ENCODE results near the gene NUDT4. TPM values are rescaled to one million over a fixed set of nuclear protein-coding genes. Genes with fewer than 3 reads are reported as not detected.
A peak's percentile ranks its signal among the peaks of the same experiment; 100 is the strongest.
"Not testable (repeated sequence)": the region's sequence is repeated elsewhere in the genome, so short reads cannot be mapped to it uniquely, and the experiment has no call there.

The NUDT4 gene
- total RNA-seq, 2 donors from 2014 or later: 30.3 to 32.8 TPM

DNA sequence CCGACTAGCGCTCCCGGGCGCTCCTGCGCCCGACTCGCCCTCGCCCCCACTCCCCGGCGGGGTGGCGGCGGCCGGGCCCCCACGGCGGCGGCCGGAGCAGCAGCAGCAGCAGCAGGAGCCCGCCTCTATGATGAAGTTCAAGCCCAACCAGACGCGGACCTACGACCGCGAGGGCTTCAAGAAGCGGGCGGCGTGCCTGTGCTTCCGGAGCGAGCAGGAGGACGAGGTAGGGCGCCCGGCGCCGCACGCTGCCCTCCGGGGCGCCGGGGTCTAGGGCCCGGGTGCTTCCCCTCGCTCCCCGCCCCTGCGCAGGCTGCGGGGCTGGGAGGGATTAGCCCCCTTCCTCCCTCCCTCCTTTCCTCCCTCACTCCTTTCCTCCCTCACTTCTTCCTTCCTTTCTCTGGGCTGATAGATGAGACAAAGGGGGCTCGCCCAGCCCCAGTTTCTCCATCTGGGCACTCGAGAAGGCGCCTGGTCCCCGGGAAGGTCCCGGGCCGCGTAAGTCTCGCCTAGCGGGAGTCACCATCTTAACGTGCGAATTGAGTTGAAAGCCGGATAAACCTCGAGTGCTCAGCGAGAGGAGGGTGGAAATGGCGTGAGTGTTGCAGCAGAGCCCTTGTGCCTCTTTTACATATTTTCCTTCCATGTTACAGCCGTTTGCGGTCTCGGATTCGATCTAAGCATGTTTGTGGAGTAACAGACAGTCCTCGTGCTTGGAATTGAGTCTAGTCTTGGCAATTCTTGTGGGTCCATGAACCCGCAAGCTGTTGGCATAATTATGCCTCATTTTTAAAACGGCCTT, 672 bp downstream of the NUDT4 start:
- DNase-seq (ENCODE audit: low spot score): peak; percentile 71
- Mint-ChIP-seq H3K27ac (peak overlapping the region; percentile 97 to 98), H3K4me1 (ENCODE audit: low read depth in 2 of 2) (peaks cover 36 to 45% of the 10 kb centered on the region in 2 donors), H3K4me3 (peak overlapping the region; percentile 98)
- H3K9me3 Mint-ChIP-seq, H3K36me3 Mint-ChIP-seq, H3K27me3 Mint-ChIP-seq: not testable (repeated sequence)
- peak; percentile 72 to 74 for ATAC-seq

DNA sequence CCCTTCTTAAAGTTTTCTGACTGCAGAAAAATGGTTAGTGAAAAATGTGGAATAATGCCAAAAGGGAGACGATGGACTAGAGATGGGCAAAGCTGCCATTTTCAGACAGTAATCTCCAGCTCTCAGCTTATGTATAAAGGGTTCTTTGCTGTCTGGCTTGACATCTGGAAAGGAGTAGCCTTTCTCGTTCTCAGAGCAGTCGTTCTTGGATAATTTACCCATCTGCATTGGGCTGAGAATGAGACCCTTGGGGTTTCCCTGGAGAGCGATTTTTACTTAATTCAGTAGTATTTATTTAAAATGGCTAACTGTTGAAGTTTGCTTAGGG, 1.2 kb downstream of the NUDT4 start:
- peaks cover 0 to 6% of the 10 kb centered on the region in 2 donors for H3K27me3 Mint-ChIP-seq
- H3K4me1 Mint-ChIP-seq (ENCODE audit: low read depth in 2 of 2): peaks cover 36 to 45% of the 10 kb centered on the region in 2 donors

DNA sequence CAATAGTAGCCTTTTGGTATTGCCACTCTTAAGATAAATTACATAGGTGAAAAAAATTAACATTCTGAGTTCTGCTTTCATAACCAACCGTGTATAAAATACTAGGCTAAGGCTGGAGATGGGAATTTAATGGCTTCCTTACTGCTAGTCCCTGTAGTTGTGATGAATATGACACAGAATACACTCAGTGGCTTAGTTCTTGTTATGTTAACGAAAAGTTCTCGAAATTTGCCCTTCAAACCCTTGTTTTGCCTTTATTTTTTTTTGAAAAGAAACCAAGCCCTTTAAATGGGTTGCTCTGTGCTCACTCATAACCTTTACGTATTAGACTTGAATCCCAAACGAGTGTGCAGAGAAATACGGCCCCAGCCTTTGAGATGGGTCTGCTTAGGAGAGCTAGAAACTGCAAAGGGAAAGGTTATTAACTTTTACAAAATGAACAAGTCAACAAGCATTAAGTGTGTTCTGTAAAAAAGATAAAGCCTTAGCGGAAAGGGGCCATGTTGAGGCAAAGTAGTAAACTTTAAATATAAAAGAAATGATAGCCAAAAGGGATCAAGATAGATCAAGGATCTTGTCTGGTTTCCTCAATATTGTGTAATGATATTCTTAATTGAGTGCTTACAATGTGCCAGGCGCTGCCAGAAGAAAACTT, 1.7 kb downstream of the NUDT4 start:
- Mint-ChIP-seq H3K27ac (peak overlapping the region; percentile 97 to 98), H3K4me1 (ENCODE audit: low read depth in 2 of 2) (peaks cover 36 to 45% of the 10 kb centered on the region in 2 donors), H3K27me3 (peaks cover 0 to 6% of the 10 kb centered on the region in 2 donors), H3K9me3 (no peaks in the 10 kb centered on the region), H3K4me3 (peak overlapping the region; percentile 98), H3K36me3 (no peaks in the 10 kb centered on the region)
- ATAC-seq: no peak
- no peak for DNase-seq (ENCODE audit: low spot score)

More for the DNA sequence above, 1.2 kb downstream of the NUDT4 start:
- Mint-ChIP-seq H3K27ac (peak overlapping the region; percentile 97 to 98), H3K9me3 (no peaks in the 10 kb centered on the region), H3K4me3 (peak overlapping the region; percentile 98), H3K36me3 (no peaks in the 10 kb centered on the region)
- ATAC-seq (no peak), DNase-seq (ENCODE audit: low spot score) (no peak)

DNA sequence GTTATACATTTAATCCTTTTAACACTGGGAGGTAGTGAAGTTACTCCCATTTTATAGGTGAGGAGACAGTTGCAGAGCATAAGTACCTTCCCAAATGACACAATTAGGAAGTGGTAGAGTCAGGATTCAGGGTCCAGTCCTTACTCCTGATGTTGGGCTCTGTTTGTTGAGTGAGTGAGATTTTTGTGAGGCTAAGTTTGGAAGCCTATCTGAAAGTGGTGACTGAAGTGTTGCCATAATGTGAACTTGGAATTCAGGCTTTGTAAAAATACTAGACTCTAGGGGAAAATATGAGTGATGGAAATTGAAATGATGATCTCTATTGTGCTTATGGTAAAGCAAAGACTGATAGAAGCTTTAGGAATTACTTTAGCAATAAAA, 2.2 kb downstream of the NUDT4 start:
- Mint-ChIP-seq H3K27ac (peak overlapping the region; percentile 97 to 98), H3K9me3 (no peaks in the 10 kb centered on the region), H3K36me3 (no peaks in the 10 kb centered on the region), H3K4me1 (ENCODE audit: low read depth in 2 of 2) (peaks cover 37 to 45% of the 10 kb centered on the region in 2 donors), H3K27me3 (peaks cover 0 to 5% of the 10 kb centered on the region in 2 donors), H3K4me3 (peak overlapping the region; percentile 98)
- DNase-seq (ENCODE audit: low spot score) (no peak), ATAC-seq (no peak)

DNA sequence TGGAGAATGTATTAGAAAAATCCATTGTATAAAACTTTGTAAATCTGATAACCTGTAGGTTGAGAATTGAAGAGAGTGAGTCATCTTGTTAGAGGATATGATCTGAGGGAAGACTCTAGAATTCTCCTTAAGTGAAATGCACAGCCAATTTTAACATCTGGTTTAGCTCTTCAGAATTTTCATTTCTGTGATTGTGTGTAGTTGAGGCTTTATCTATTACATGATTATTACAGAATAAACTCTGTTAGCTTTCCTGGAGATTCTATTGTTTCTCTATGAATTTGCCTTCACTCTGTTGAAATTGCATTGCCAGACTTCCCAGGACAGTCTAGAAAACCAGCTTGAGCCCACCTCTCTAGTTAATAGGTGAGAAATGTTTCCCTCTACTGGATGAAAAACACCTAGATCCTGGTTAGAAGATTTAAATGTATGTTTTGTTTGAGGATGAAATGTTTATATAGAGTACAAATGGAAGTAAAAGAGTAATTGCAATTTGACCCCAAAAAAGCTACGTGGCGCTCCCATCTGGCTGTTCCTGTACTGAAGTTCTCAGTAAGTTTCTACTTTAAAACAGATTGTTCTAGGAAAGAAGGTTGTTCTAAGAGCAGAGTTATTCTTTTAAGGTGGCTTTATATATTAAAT, 2.9 kb downstream of the NUDT4 start:
- ATAC-seq: no peak
- no peak for DNase-seq (ENCODE audit: low spot score)
- Mint-ChIP-seq H3K4me3 (peak overlapping the region; percentile 98), H3K4me1 (ENCODE audit: low read depth in 2 of 2) (peaks cover 44 to 50% of the 10 kb centered on the region in 2 donors), H3K9me3 (no peaks in the 10 kb centered on the region), H3K27ac (peak overlapping the region in 1 of 2 donors; percentile 98), H3K27me3 (peaks cover 0 to 3% of the 10 kb centered on the region in 2 donors), H3K36me3 (no peaks in the 10 kb centered on the region)

DNA sequence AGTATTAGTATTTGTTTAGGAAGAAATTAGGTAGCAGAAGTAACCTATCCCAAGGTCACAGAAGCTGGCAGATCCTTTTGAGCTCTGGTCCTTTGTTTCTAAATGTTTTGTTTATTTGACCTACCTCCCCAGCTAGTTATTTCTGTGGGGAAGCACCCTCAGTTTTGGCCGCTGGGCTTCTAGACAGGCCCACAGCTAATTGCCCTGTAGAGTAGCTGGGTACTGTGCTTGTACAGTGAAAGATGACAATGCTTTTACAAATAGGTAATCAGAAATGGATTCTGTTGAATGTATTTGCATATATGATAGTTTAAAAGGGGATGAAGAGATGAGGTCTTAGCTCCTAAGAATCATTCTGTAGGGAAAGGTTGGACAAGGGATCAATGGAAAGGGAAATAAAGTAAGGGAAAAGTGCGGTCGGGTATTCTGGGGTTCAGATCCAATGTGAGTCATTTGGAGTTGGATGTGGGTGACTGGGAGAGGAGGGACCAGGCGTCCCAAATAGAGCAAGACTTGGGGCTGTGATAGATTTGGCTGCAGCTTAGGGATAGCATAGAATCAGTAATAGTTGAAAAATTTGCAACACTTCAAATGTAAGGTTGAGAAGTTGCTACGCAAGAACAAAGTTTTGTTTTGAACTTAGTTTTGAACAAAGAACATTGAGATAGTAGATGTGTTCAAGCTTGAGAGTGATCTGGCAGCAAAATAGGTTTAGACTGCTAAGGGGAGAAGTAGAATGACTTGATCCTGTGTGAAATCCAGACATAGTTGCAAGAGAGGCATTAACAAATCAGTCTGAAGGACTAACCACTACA, 3.6 kb downstream of the NUDT4 start:
- H3K4me1 Mint-ChIP-seq (ENCODE audit: low read depth in 2 of 2): peaks cover 44 to 51% of the 10 kb centered on the region in 2 donors
- peak overlapping the region; percentile 98 for H3K4me3 Mint-ChIP-seq
- ATAC-seq: no peak
- no peaks in the 10 kb centered on the region for H3K9me3 Mint-ChIP-seq
- no peak for DNase-seq (ENCODE audit: low spot score)
- H3K36me3 Mint-ChIP-seq: no peaks in the 10 kb centered on the region
- peak overlapping the region in 1 of 2 donors; percentile 98 for H3K27ac Mint-ChIP-seq
- H3K27me3 Mint-ChIP-seq: peaks cover 0 to 3% of the 10 kb centered on the region in 2 donors

DNA sequence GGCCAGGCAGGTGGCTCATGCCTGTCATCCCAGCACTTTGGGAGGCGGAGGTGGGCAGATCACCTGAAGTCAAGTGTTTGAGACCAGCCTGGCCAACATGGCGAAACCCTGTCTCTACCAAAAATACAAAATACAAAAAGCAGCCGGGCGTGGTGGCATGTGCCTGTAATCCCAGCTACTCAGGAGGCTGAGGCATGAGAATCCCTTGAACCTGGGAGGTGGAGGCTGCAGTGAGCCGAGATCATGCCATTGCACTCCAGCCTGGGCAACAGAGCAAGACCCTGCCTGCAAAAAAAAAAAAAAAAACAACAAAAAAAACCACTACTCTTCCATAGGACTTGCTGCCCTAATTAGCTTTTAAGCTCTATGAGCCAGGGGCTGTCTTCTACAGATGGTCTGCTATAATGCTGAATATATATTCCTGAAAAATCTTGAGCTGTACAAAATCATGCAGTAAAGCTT, 4.3 kb downstream of the NUDT4 start:
- not testable (repeated sequence) for DNase-seq (ENCODE audit: low spot score); H3K27ac Mint-ChIP-seq; H3K27me3 Mint-ChIP-seq; H3K36me3 Mint-ChIP-seq; ATAC-seq; H3K9me3 Mint-ChIP-seq
- peaks cover 39 to 46% of the 10 kb centered on the region in 2 donors for H3K4me1 Mint-ChIP-seq (ENCODE audit: low read depth in 2 of 2)
- peak overlapping the region; percentile 98 for H3K4me3 Mint-ChIP-seq

DNA sequence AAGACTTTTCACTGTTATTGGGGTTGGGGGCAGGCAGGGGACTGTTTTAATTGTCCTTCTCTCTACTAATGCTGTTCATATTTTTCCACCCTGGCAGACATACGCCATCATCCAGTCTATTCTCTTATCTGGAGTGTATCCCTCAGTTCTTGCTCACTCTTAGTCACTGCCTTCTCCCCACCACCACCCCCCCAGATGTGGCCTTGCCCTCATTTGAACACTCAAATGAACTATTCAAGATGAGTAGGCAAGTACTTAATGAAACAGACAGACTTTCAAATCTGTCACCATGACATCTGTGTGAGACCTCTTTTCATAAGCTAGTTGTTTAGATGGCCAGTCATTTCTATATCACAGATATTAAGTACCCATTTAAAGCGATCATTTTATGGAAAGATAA, 10.1 kb downstream of the NUDT4 start:
- DNase-seq (ENCODE audit: low spot score) (no peak), ATAC-seq (peak in 1 of 2 donors; percentile 90)
- Mint-ChIP-seq H3K4me3 (peak overlapping the region; percentile 9), H3K27ac (peak overlapping the region in 1 of 2 donors; percentile 27), H3K36me3 (no peaks in the 10 kb centered on the region), H3K27me3 (no peaks in the 10 kb centered on the region), H3K4me1 (ENCODE audit: low read depth in 2 of 2) (peaks cover 20 to 23% of the 10 kb centered on the region in 2 donors), H3K9me3 (no peaks in the 10 kb centered on the region)

DNA sequence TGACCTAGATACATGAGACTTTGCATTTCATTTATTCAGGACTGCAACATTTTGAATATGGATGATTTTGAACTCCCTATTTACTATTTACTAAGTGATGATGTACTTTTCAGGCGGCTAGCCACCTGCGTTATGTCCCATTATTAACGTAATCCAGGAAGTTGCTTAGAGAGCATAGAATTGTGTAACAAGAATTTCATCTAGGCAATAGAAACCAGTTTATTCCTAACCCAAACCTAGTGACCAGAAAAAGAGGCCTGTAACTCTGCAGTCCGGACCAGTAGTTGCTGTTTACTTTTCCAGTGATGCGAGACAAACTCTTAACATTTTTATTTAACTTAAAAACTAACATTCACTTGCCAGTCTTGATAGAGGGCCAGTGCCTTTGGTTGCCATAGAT, 12.3 kb downstream of the NUDT4 start:
- peaks cover 18 to 23% of the 10 kb centered on the region in 2 donors for H3K4me1 Mint-ChIP-seq (ENCODE audit: low read depth in 2 of 2)
- DNase-seq (ENCODE audit: low spot score) (no peak), ATAC-seq (no peak)
- no peaks in the 10 kb centered on the region for H3K9me3 Mint-ChIP-seq
- no peak overlapping the region for H3K4me3 Mint-ChIP-seq
- no peaks in the 10 kb centered on the region for H3K36me3 Mint-ChIP-seq
- H3K27me3 Mint-ChIP-seq: no peaks in the 10 kb centered on the region
- no peak overlapping the region for H3K27ac Mint-ChIP-seq

DNA sequence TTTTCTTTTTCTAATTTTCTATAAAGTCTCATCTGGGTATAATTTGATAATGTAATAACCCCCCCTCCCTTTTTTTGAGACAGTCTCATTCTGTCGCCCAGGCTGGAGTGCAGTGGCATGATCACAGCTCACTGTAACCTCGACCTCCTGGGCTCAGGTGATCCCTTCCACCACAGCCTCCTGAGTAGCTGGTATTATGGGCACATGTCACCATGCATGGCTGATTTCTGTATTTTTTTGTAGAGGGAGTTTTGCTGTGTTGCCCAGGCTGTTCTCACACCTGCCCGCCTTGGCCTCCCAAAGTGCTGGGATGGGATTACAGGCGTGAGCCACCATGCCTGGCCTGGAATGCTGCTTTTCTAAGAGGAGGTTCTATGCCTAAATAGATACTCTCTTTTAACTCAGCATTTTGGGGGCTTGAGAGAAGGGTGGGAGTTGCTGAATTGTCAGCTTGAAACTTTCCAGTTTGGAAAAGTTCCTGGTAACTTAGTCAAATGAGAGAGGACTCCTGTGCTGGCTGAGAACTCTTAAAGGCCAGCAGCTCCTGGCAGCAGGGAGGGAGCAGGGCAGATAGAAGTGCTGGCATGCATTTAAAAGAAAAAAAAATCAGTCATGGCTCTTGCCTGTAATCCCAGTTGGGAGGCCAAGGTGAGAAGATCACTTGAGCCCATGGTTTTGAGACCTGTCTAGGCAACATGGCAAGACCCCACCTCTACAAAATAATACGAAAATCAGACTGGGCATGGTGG, 13.0 kb downstream of the NUDT4 start:
- ATAC-seq (no peak), DNase-seq (ENCODE audit: low spot score) (no peak)
- Mint-ChIP-seq H3K27ac (no peak overlapping the region), H3K4me3 (no peak overlapping the region), H3K9me3 (no peaks in the 10 kb centered on the region), H3K36me3 (no peaks in the 10 kb centered on the region), H3K4me1 (ENCODE audit: low read depth in 2 of 2) (peaks cover 13 to 17% of the 10 kb centered on the region in 2 donors), H3K27me3 (no peaks in the 10 kb centered on the region)

DNA sequence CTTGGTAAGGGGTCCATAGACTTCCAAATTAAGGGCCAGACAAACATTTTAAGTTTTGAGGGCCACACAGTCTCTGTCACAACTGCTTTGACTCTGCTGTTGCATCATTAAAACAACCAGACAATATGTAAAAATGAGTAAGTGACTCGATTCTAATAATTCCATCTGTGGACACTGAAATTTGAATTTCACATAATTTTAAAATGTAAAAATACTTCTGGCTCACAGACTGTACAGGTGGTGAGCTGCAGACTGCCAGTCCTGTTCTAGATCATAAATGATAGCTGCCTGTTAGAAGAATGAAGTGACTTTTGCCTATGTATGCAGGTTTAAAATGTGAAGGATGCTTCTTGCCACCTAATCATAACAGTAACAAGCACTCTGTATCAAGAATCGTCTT, 15.7 kb downstream of the NUDT4 start:
- no peak overlapping the region for H3K27ac Mint-ChIP-seq
- H3K27me3 Mint-ChIP-seq: no peaks in the 10 kb centered on the region
- no peak overlapping the region for H3K4me3 Mint-ChIP-seq
- peaks cover 5 to 6% of the 10 kb centered on the region in 2 donors for H3K4me1 Mint-ChIP-seq (ENCODE audit: low read depth in 2 of 2)
- H3K36me3 Mint-ChIP-seq: no peaks in the 10 kb centered on the region
- no peak for ATAC-seq
- DNase-seq (ENCODE audit: low spot score): no peak
- H3K9me3 Mint-ChIP-seq: no peaks in the 10 kb centered on the region

DNA sequence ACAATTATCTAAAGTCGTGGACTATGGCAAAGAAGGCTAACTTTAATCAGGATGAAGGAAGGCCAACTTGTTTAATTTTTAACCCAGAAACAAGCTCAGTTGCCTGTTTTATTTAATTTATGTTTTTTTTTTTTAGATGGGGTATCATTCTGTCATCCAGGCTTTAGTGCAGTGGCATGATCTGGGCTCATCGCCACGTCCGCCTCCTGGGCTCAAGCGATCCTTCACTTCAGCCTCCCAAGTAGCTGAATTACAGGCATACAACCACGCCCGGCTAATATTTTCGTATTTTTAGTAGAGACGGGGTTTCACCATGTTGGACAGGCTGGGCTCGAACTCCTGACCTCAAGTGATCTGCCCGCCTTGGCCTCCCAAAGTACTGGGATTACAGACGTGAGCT, 19.7 kb downstream of the NUDT4 start:
- DNase-seq (ENCODE audit: low spot score) (no peak), ATAC-seq (no peak)
- no peaks in the 10 kb centered on the region for H3K4me1 Mint-ChIP-seq (ENCODE audit: low read depth in 2 of 2)
- H3K4me3 Mint-ChIP-seq: no peak overlapping the region
- H3K9me3 Mint-ChIP-seq: no peaks in the 10 kb centered on the region
- no peak overlapping the region for H3K27ac Mint-ChIP-seq
- no peaks in the 10 kb centered on the region for H3K36me3 Mint-ChIP-seq
- no peaks in the 10 kb centered on the region for H3K27me3 Mint-ChIP-seq
